K562 (cell line): ENCODE results near the gene CACNG5. TPM values are rescaled to one million over a fixed set of nuclear protein-coding genes. Genes with fewer than 3 reads are reported as not detected.

Experiments
- ATAC-seq: fragments of 200-7000 bp; cut with Tn5 transposase; 3 replicates; pipeline ENCODE4 v1.9.1; 2020; ENCODE audit warnings: moderate library complexity
- BruUV-seq: library from RNA; stranded (reverse); fragments of 400-500 nt; replicated peaks from 2 replicates; lab custom pipeline; 2021; lab: Mats Ljungman, UMichigan
- CTCF ChIA-PET: fragments of 300-600 bp; formaldehyde crosslinking; extraction: SDS; loops from one replicate; lab custom pipeline; 2021; ENCODE audit warnings: low intra/inter-chr PET ratio; lab: Yijun Ruan, JAX
- POLR2A ChIA-PET: fragments of 300-600, 350-650 bp; sonication (Branson Sonifier 250); formaldehyde crosslinking; extraction: SDS; loops from one replicate; lab custom pipeline; 2021; ENCODE audit warnings: antibody characterized with exemption, inconsistent platforms; lab: Yijun Ruan, JAX
- DNase-seq, 4 experiments: peaks; one replicate each; pipeline versions ENCODE4 v3.0.0 to v3.0.0-alpha.2; 2011 to 2018; ENCODE audit warnings: low spot score in 3 of 4, mixed read lengths in 3 of 4; ENCODE audit errors: extremely low read depth in 1 of 4
- FAIRE-seq: peaks from 2 replicates; lab custom pipeline; 2011; peaks lifted over from hg19 to GRCh38; lab: Jason Lieb, UNC
- H2AFZ ChIP-seq: 2 replicates; pipeline ENCODE4 v1.6.0; 2011; ENCODE audit warnings: low read depth, low read length, control low read depth, inconsistent platforms
- H3K27ac ChIP-seq: fragments of 200-600 bp; 3 replicates; pipeline ENCODE4 v1.8.0; 2011; ENCODE audit warnings: low read depth, mild to moderate bottlenecking, control low read depth, inconsistent platforms, low read length, moderate library complexity, mixed read lengths; ENCODE audit errors: extremely low read depth
- H3K27me3 ChIP-seq, 2 experiments: fragments of 300-600 bp in 1 of 2; 2 replicates in 1 of 2; 3 replicates in 1 of 2; pipeline versions ENCODE4 v1.6.0 to v1.8.0; 2011; ENCODE audit warnings: inconsistent platforms in 2 of 2, low read length in 2 of 2, mild to moderate bottlenecking in 1 of 2, mixed read lengths in 1 of 2, moderate library complexity in 1 of 2; ENCODE audit not compliant: control insufficient read depth in 2 of 2, insufficient read depth in 2 of 2
- H3K36me3 ChIP-seq: fragments of 300-600 bp; 3 replicates; pipeline ENCODE4 v1.8.0; 2011; ENCODE audit warnings: mild to moderate bottlenecking, low read length, inconsistent platforms; ENCODE audit not compliant: control insufficient read depth, insufficient read depth
- H3K4me1 ChIP-seq, 2 experiments: fragments of 200-600 bp in 1 of 2; replicated peaks in 1 of 2; 2 replicates in 1 of 2; 3 replicates in 1 of 2; pipeline versions ENCODE4 v1.5.1 to v1.8.0; 2011; ENCODE audit warnings: inconsistent platforms in 2 of 2, low read length in 2 of 2, mild to moderate bottlenecking in 1 of 2, mixed read lengths in 1 of 2, moderate library complexity in 1 of 2; ENCODE audit not compliant: control insufficient read depth in 2 of 2, insufficient read depth in 2 of 2
- H3K4me2 ChIP-seq: 2 replicates; pipeline ENCODE4 v1.6.1; 2011; ENCODE audit warnings: low read length, control low read depth, inconsistent platforms, mixed read lengths; ENCODE audit not compliant: insufficient read depth
- H3K4me3 ChIP-seq: fragments of 200-600 bp; sonication (generic), shearing (Covaris generic); 2 replicates; pipeline ENCODE4 v1.5.1; 2016; ENCODE audit warnings: control low read depth, inconsistent platforms
- H3K79me2 ChIP-seq: fragments of 200-600 bp; 3 replicates; pipeline ENCODE4 v1.8.0; 2011; ENCODE audit warnings: low read length, inconsistent platforms; ENCODE audit not compliant: control insufficient read depth, insufficient read depth
- H3K9ac ChIP-seq, 2 experiments: 2 replicates each; pipeline versions ENCODE4 v1.6.0 to v1.6.1; 2011; ENCODE audit warnings: low read depth in 2 of 2, low read length in 2 of 2, control low read depth in 1 of 2, inconsistent platforms in 1 of 2, mild to moderate bottlenecking in 1 of 2, mixed read lengths in 1 of 2; ENCODE audit not compliant: insufficient read depth in 1 of 2
- H3K9me1 ChIP-seq: one replicate; pipeline ENCODE4 v1.6.0; 2011; ENCODE audit warnings: inconsistent platforms, mild to moderate bottlenecking, low read length, moderate library complexity; ENCODE audit not compliant: control insufficient read depth, insufficient read depth
- H3K9me3 ChIP-seq: replicated peaks from 2 replicates; pipeline ENCODE4 v1.5.1; 2011; ENCODE audit warnings: low read depth, low read length, inconsistent platforms; ENCODE audit not compliant: control insufficient read depth, insufficient read depth
- H4K20me1 ChIP-seq: replicated peaks from 2 replicates; pipeline ENCODE4 v1.6.1; 2011; ENCODE audit warnings: low read length, inconsistent platforms, mixed read lengths; ENCODE audit not compliant: control insufficient read depth, insufficient read depth
- ARID3B ChIP-seq: fragments of 250-450 bp; sonication (Bioruptor Pico); IDR thresholded peaks from 2 replicates; pipeline ENCODE4 v1.4.0; 2020; ENCODE audit warnings: borderline replicate concordance
- CEBPB ChIP-seq: fragments of 450-650 bp; IDR thresholded peaks from 2 replicates; pipeline ENCODE4 v1.6.1; 2016; ENCODE audit warnings: missing genetic modification characterization, missing compliant biosample characterization
- ERF ChIP-seq: fragments of 450-650 bp; formaldehyde crosslinking; IDR thresholded peaks from 2 replicates; pipeline ENCODE4 v1.4.0; 2020; ENCODE audit warnings: mild to moderate bottlenecking, mixed read lengths
- ETV6 ChIP-seq, 3 experiments: fragments of 150-350 bp in 1 of 3; sonication (generic) in 1 of 3; formaldehyde crosslinking in 1 of 3; IDR thresholded peaks; 2 replicates each; pipeline versions ENCODE4 v1.6.1 to v1.8.0; 2014 to 2022; ENCODE audit warnings: borderline replicate concordance in 2 of 3, low read depth in 2 of 3, antibody characterized with exemption in 1 of 3, low read length in 1 of 3, mild to moderate bottlenecking in 1 of 3, missing genetic modification reagents in 1 of 3
- HDAC8 ChIP-seq: fragments of 450-650 bp; IDR thresholded peaks from 2 replicates; pipeline ENCODE4 v1.6.1; 2016; ENCODE audit warnings: mild to moderate bottlenecking, missing genetic modification characterization, moderate library complexity, missing compliant biosample characterization
- IFI16 ChIP-seq: fragments of 250-450 bp; sonication (Bioruptor Pico); IDR thresholded peaks from 2 replicates; pipeline ENCODE4 v2.1.2; 2022; ENCODE audit warnings: mild to moderate bottlenecking, inconsistent platforms
- IRF2 ChIP-seq: sonication (generic); formaldehyde crosslinking; IDR thresholded peaks from 2 replicates; pipeline ENCODE4 v1.8.1; 2022; ENCODE audit warnings: mild to moderate bottlenecking, missing genetic modification reagents
- MAFF ChIP-seq: IDR thresholded peaks from 2 replicates; pipeline ENCODE4 v1.6.1; 2012; ENCODE audit warnings: low read length, improper control_type of control experiment
- MXI1 ChIP-seq: IDR thresholded peaks from 2 replicates; pipeline ENCODE4 v1.6.1; 2011; ENCODE audit warnings: low read depth, mild to moderate bottlenecking, improper control_type of control experiment, low read length
- NCOA4 ChIP-seq: fragments of 450-650 bp; IDR thresholded peaks from 2 replicates; pipeline ENCODE4 v1.6.1; 2018; ENCODE audit warnings: mild to moderate bottlenecking; ENCODE audit not compliant: partially characterized antibody
- NRF1 ChIP-seq, 2 experiments: fragments of 450-650 bp; IDR thresholded peaks in 1 of 2; conservative IDR thresholded peaks in 1 of 2; 2 replicates each; pipeline ENCODE4 v1.6.1; 2014; ENCODE audit warnings: mild to moderate bottlenecking in 2 of 2
- PHF21A ChIP-seq: fragments of 450-650 bp; IDR thresholded peaks from 2 replicates; pipeline ENCODE4 v1.6.1; 2017; ENCODE audit warnings: low read depth, borderline replicate concordance
- ZFPM2 ChIP-seq: fragments of 250-450 bp; sonication (Bioruptor Pico); IDR thresholded peaks from 2 replicates; pipeline ENCODE4 v1.5.1; 2022; ENCODE audit warnings: mild to moderate bottlenecking
- ZNF408 ChIP-seq: fragments of 250-450 bp; sonication (Bioruptor Pico); IDR thresholded peaks from 2 replicates; pipeline ENCODE4 v1.4.0; 2020; ENCODE audit warnings: low read depth, mild to moderate bottlenecking, moderate library complexity
- ZNF436 ChIP-seq: fragments of 250-450, 450-650 bp; sonication (Bioruptor Pico); formaldehyde crosslinking; IDR thresholded peaks from 2 replicates; pipeline ENCODE4 v1.7.0; 2020; ENCODE audit warnings: mild to moderate bottlenecking
- ZNF785 ChIP-seq: fragments of 250-450 bp; sonication (Bioruptor Pico); IDR thresholded peaks from 2 replicates; pipeline ENCODE4 v1.4.0; 2020; ENCODE audit warnings: mild to moderate bottlenecking
- WGBS: fragments of 100-300 bp; shearing (Covaris generic); methylation state at CpG from one replicate; pipeline ENCODE4 v1.1.6; 2016; ENCODE audit warnings: low coverage, mixed read lengths; ENCODE audit not compliant: insufficient coverage; ENCODE audit errors: missing lambda C conversion rate; 5-methylcytosine and 5-hydroxymethylcytosine counted together
- in situ Hi-C: fragments of 300-500 bp; cut with MboI; formaldehyde crosslinking; loops from 4 replicates; pipeline ENCODE4 v1.15.0; 2018; ENCODE audit warnings: inconsistent platforms, mixed read lengths
- intact Hi-C: fragments of 100-400 bp; cut with micrococcal nuclease; formaldehyde crosslinking; loops from 2 replicates; pipeline ENCODE4 v1.14.2; 2022
- polyA plus RNA-seq, 8 experiments: library from polyadenylated mRNA; depleted of rRNA in 4 of 8; stranded (reverse) in 5 of 8; unstranded in 3 of 8; fragments of >200 nt; fragmentation: Nextera tagmentation in 2 of 8; fragmentation: Illumina TruSeq in 1 of 8; extraction: Ambion mirVana in 2 of 8; extraction: Trizol in 1 of 8; gene quantifications; 2 replicates each; pipeline versions ENCODE4 v1.2.1 to v1.2.3, GENCODE V29; 2011 to 2014; ENCODE audit warnings: inconsistent platforms in 1 of 8, missing spikeins in 1 of 8
- total RNA-seq, 7 experiments: library from RNA; depleted of rRNA in 6 of 7; stranded (reverse); fragments of >200 nt in 6 of 7; fragmentation: Illumina TruSeq in 2 of 7; extraction: Trizol in 2 of 7; gene quantifications; 2 replicates each; pipeline versions ENCODE4 v1.2.1 to v1.2.3, GENCODE V29; 2011 to 2021; ENCODE audit warnings: low replicate concordance in 1 of 7
- TF ChIP-seq, protein P1 (sequence below): fragments of 250-450 bp; sonication (Bioruptor Pico); IDR thresholded peaks from 2 replicates; pipeline ENCODE4 v1.5.0; 2021

Gene CACNG5
- total and polyA plus RNA-seq, 9 of the 15 experiments (the other 6 are each of a cell fraction or from before 2014, with no cell fraction given): not detected

DNA sequence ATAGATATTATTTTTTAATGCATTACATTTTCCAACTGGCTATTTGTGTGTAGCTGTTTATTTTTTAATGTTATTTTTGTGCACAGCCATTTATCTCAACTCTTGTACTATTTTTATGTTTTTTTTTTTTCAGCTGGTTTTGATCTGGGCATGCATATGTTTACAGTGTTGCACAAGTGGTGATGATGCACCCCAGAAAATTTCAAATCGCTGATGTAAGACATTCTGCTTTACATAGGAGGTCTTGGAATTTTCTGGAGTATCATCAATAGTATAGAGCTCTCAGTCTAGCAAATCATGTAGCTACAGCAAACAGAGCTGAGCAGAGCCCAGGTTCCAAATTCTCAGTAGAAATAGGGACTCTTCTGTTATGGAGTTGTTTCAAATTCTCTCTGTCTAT is 30.2 kb downstream of the CACNG5 start:
- WGBS: 0% methylated on average over 1 of the region's 1 CpG
- Histone ChIP-seq H3K27ac (no peak overlapping the region), H3K9ac (no peak overlapping the region), H3K27me3 (peaks cover 0 to 8% of the 10 kb centered on the region in 2 experiments; a peak in 1 of 5 replicates), H3K4me1 (no peaks in the 10 kb centered on the region), H3K36me3 (no peaks in the 10 kb centered on the region), H3K4me2 (no peak overlapping the region), H4K20me1 (no peaks in the 10 kb centered on the region), H2AFZ (no peak overlapping the region), H3K9me3 (no peaks in the 10 kb centered on the region), H3K9me1 (no peaks in the 10 kb centered on the region), H3K79me2 (no peaks in the 10 kb centered on the region), H3K4me3 (no peak overlapping the region)
- ATAC-seq (no peak), FAIRE-seq (no peak), DNase-seq (no peak)
- POLR2A ChIA-PET: interaction anchor here (1.0 kb wide), 1 partner anchor 29 kb away, joined by 3 read pairs; no protein-coding TSS in a partner anchor
- intact Hi-C loops: no loop called here
- BruUV-seq: no TSS peak
- in situ Hi-C loops: no loop called here
- TF ChIP-seq IFI16 (CRISPR knock-in tag) (no peak), ARID3B (CRISPR knock-in tag) (no peak), HDAC8 (tag) (no peak), MAFF (no peak), CEBPB (tag) (no peak), ZNF408 (no peak), ZNF436 (CRISPR knock-in tag) (no peak), ETV6 (IDR thresholded peaks at IDR 0.05; ENCODE audit: borderline replicate concordance in 1 of 2, low read depth in 2 of 2, low read length in 1 of 2) (no peak), ETV6 (CRISPR knock-in tag; IDR thresholded peaks at IDR 0.05; ENCODE audit: borderline replicate concordance) (no peak), ZNF785 (CRISPR knock-in tag) (no peak), NCOA4 (no peak), MXI1 (no peak), IRF2 (CRISPR knock-in tag) (no peak), ERF (CRISPR knock-in tag) (no peak), NRF1 (conservative IDR thresholded peaks at IDR 0.05 in 1 of 2, IDR thresholded peaks at IDR 0.05 in 1 of 2) (no peak), PHF21A (no peak), ZFPM2 (CRISPR knock-in tag) (no peak)
- TF ChIP-seq, protein P1, sequence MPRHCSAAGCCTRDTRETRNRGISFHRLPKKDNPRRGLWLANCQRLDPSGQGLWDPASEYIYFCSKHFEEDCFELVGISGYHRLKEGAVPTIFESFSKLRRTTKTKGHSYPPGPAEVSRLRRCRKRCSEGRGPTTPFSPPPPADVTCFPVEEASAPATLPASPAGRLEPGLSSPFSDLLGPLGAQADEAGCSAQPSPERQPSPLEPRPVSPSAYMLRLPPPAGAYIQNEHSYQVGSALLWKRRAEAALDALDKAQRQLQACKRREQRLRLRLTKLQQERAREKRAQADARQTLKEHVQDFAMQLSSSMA: no peak
- CTCF ChIA-PET: no interaction called here
